Measurements from ENCODE around the gene LCN12. TPM values are rescaled to one million over a fixed set of nuclear protein-coding genes. Genes with fewer than 3 reads are reported as not detected.

The LCN12 gene
- total RNA-seq, 1 experiment from 2014 or later: 0.55 TPM

- Histone ChIP-seq H3K9me3 (ENCODE audit: low read length) (no peaks in the 10 kb centered on the region), H3K27me3 (ENCODE audit: low read length) (no peaks in the 10 kb centered on the region), H3K27ac (ENCODE audit: low read length) (no peak overlapping the region), H3K79me2 (ENCODE audit: low read length) (peaks cover 26% of the 10 kb centered on the region), H2AFZ (ENCODE audit: low read length) (no peak overlapping the region), H3K4me3 (ENCODE audit: low read length) (no peak overlapping the region), H3F3A (ENCODE audit: low read length, unreplicated experiment) (no peaks in the 10 kb centered on the region), H3K9me2 (replicated peaks; ENCODE audit: low read length) (no peaks in the 10 kb centered on the region), H3K4me1 (ENCODE audit: insufficient read depth, low read length) (no peaks in the 10 kb centered on the region; the same call in 1 of the 2 replicates), H4K20me1 (ENCODE audit: low read length) (no peaks in the 10 kb centered on the region), H3K9ac (ENCODE audit: low read length) (no peak overlapping the region), H3K36me3 (ENCODE audit: low read depth, low read length) (no peaks in the 10 kb centered on the region; the same call in 1 of the 2 replicates), H3K4me2 (ENCODE audit: low read length) (no peak overlapping the region)
- DNase-seq (no peak), ATAC-seq (no peak)
- TF ChIP-seq EZH2 (IDR thresholded peaks at IDR 0.05; ENCODE audit: low read length, unreplicated experiment) (no peak), EZH2phosphoT487 (IDR thresholded peaks at IDR 0.05; ENCODE audit: borderline replicate concordance, low read length) (no peak), CTCF (conservative IDR thresholded peaks at IDR 0.05; ENCODE audit: low read depth, low read length) (no peak)
- CTCF ChIA-PET: no interaction called here
- intact Hi-C loops (cut with micrococcal nuclease): no loop called here
- BruUV-seq (replicated peaks): no TSS peak
- POLR2A ChIA-PET (ENCODE audit: unreplicated experiment): no interaction called here
Observed at GRCh38 chr9:136939431-136939995, 12.6 kb upstream of the LCN12 start.

- Histone ChIP-seq H3F3A (ENCODE audit: low read length, unreplicated experiment) (no peaks in the 10 kb centered on the region), H3K9me2 (replicated peaks; ENCODE audit: low read length) (no peaks in the 10 kb centered on the region), H3K36me3 (ENCODE audit: low read depth, low read length) (no peaks in the 10 kb centered on the region; the same call in 1 of the 2 replicates), H3K27ac (ENCODE audit: low read length) (no peak overlapping the region), H3K4me3 (ENCODE audit: low read length) (no peak overlapping the region), H3K9me3 (ENCODE audit: low read length) (no peaks in the 10 kb centered on the region), H3K4me2 (ENCODE audit: low read length) (no peak overlapping the region), H3K4me1 (ENCODE audit: insufficient read depth, low read length) (no peaks in the 10 kb centered on the region; the same call in 1 of the 2 replicates), H3K79me2 (ENCODE audit: low read length) (peaks cover 26% of the 10 kb centered on the region), H4K20me1 (ENCODE audit: low read length) (no peaks in the 10 kb centered on the region), H3K27me3 (ENCODE audit: low read length) (no peaks in the 10 kb centered on the region), H2AFZ (ENCODE audit: low read length) (no peak overlapping the region), H3K9ac (ENCODE audit: low read length) (no peak overlapping the region)
- no TSS peak for BruUV-seq (replicated peaks)
- TF ChIP-seq EZH2 (IDR thresholded peaks at IDR 0.05; ENCODE audit: low read length, unreplicated experiment): no peak
- intact Hi-C loops (cut with micrococcal nuclease): no loop called here
- ATAC-seq (no peak), DNase-seq (no peak)
- POLR2A ChIA-PET (ENCODE audit: unreplicated experiment): no interaction called here
- CTCF ChIA-PET: no interaction called here
Observed at GRCh38 chr9:136939996-136940525, 12.0 kb upstream of the LCN12 start.

GRCh38 chr9:136940526-136941230, 11.4 kb upstream of the LCN12 start:
- no peaks in the 10 kb centered on the region for H3K9me3 ChIP-seq (ENCODE audit: low read length)
- no peak overlapping the region for H2AFZ ChIP-seq (ENCODE audit: low read length)
- H3K4me3 ChIP-seq (ENCODE audit: low read length): no peak overlapping the region
- CTCF ChIA-PET: no interaction called here
- no peaks in the 10 kb centered on the region for H4K20me1 ChIP-seq (ENCODE audit: low read length)
- ATAC-seq (no peak), DNase-seq (no peak)
- H3K4me2 ChIP-seq (ENCODE audit: low read length): no peak overlapping the region
- peaks cover 26% of the 10 kb centered on the region for H3K79me2 ChIP-seq (ENCODE audit: low read length)
- H3K27me3 ChIP-seq (ENCODE audit: low read length): no peaks in the 10 kb centered on the region
- no peak overlapping the region for H3K27ac ChIP-seq (ENCODE audit: low read length)
- intact Hi-C loops (cut with micrococcal nuclease): no loop called here
- no peaks in the 10 kb centered on the region; the same call in 1 of the 2 replicates for H3K4me1 ChIP-seq (ENCODE audit: insufficient read depth, low read length)
- no peaks in the 10 kb centered on the region for H3F3A ChIP-seq (ENCODE audit: low read length, unreplicated experiment)
- H3K9ac ChIP-seq (ENCODE audit: low read length): no peak overlapping the region
- TF ChIP-seq CTCF (conservative IDR thresholded peaks at IDR 0.05; ENCODE audit: low read depth, low read length) (no peak), EZH2 (IDR thresholded peaks at IDR 0.05; ENCODE audit: low read length, unreplicated experiment) (no peak), EZH2phosphoT487 (IDR thresholded peaks at IDR 0.05; ENCODE audit: borderline replicate concordance, low read length) (no peak)
- no TSS peak for BruUV-seq (replicated peaks)
- no peaks in the 10 kb centered on the region for H3K9me2 ChIP-seq (replicated peaks; ENCODE audit: low read length)
- POLR2A ChIA-PET (ENCODE audit: unreplicated experiment): no interaction called here
- no peaks in the 10 kb centered on the region; the same call in 1 of the 2 replicates for H3K36me3 ChIP-seq (ENCODE audit: low read depth, low read length)

Data from PC-3 (cell line).